ENCODE data around the gene ALKAL2. TPM values are rescaled to one million over a fixed set of nuclear protein-coding genes. Genes with fewer than 3 reads are reported as not detected.

The ALKAL2 gene
- total RNA-seq, 1 donor from 2014 or later, result 1.5 TPM

DNA sequence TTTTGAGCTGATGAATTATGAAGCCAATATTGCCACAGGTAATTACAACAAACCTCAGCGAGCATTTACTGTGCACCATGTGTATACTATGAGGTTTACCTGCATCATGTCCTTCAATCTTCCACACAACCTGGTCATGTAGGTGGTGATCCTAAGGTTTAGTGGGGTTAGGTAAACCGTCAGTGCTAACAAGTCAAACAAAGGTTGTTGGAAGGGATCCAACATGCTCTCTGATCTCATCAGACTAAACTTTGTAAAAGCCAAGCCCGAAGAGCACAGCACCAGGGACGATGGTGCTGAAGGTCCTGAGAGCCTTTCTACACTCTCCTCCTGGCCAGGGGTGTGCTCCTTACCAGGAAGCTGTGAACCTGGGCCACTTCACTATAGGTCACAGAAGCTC lies 53.5 kb downstream of the ALKAL2 start:
- Mint-ChIP-seq H3K27ac (ENCODE audit: unreplicated experiment) (no peak overlapping the region), H3K36me3 (ENCODE audit: low read depth, unreplicated experiment) (no peaks in the 10 kb centered on the region), H3K27me3 (ENCODE audit: low read depth, unreplicated experiment) (no peaks in the 10 kb centered on the region), H3K9me3 (ENCODE audit: unreplicated experiment) (peaks cover 2% of the 10 kb centered on the region), H3K4me1 (ENCODE audit: low read depth, unreplicated experiment) (peaks cover 11% of the 10 kb centered on the region), H3K4me3 (ENCODE audit: unreplicated experiment) (no peak overlapping the region)
- no peaks in the 10 kb centered on the region for H3K79me2 ChIP-seq (ENCODE audit: insufficient read depth, low read length)
- no peaks in the 10 kb centered on the region for H3K4me1 ChIP-seq (ENCODE audit: insufficient read depth, low read length)
- no peak overlapping the region for H3K27ac ChIP-seq (ENCODE audit: low read depth, low read length)
- H2AFZ ChIP-seq (ENCODE audit: low read depth, low read length), result no peak overlapping the region
- H3K36me3 ChIP-seq (ENCODE audit: insufficient read depth, low read length), result no peaks in the 10 kb centered on the region
- H4K20me1 ChIP-seq (ENCODE audit: insufficient read depth, low read length), result no peaks in the 10 kb centered on the region
- no peaks in the 10 kb centered on the region for H3K27me3 ChIP-seq (ENCODE audit: insufficient read depth, low read length)
- no peak overlapping the region for H3K4me3 ChIP-seq (ENCODE audit: insufficient read depth, low read depth, low read length)
- FAIRE-seq (no peak), DNase-seq (ENCODE audit: low read depth) (no peak)
- TF ChIP-seq EZH2 (IDR thresholded peaks at IDR 0.05; ENCODE audit: insufficient read depth, low read length), result no peak
- TF ChIP-seq, protein P1, sequence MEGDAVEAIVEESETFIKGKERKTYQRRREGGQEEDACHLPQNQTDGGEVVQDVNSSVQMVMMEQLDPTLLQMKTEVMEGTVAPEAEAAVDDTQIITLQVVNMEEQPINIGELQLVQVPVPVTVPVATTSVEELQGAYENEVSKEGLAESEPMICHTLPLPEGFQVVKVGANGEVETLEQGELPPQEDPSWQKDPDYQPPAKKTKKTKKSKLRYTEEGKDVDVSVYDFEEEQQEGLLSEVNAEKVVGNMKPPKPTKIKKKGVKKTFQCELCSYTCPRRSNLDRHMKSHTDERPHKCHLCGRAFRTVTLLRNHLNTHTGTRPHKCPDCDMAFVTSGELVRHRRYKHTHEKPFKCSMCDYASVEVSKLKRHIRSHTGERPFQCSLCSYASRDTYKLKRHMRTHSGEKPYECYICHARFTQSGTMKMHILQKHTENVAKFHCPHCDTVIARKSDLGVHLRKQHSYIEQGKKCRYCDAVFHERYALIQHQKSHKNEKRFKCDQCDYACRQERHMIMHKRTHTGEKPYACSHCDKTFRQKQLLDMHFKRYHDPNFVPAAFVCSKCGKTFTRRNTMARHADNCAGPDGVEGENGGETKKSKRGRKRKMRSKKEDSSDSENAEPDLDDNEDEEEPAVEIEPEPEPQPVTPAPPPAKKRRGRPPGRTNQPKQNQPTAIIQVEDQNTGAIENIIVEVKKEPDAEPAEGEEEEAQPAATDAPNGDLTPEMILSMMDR (IDR thresholded peaks at IDR 0.05; ENCODE audit: insufficient read depth, low read depth, low read length), result no peak
- H3K9me3 ChIP-seq (ENCODE audit: insufficient read depth, low read depth, low read length), result no peaks in the 10 kb centered on the region
- no peak overlapping the region for H3K4me2 ChIP-seq (ENCODE audit: low read length)
- no peak overlapping the region for H3K9ac ChIP-seq (ENCODE audit: low read length)

DNA sequence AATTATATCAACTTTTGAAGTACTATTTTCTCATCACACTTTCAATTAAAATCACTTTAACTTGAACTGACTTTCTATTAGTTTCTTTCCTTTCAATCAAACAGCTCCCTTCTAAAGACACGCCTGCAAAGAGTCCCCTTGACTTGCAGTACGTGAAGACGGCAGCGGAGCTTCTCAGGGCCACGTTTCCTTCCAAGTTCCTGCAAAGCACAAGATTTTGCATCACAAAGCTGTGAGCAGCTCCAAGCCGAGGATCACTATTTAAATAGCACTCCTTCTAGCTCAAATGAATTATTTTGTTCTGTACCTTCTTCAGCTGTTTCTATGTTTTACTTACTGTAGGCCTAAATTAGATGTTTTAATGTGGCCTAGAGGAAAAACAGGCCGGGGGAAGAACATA lies 54.9 kb downstream of the ALKAL2 start:
- Histone ChIP-seq H3K4me1 (ENCODE audit: insufficient read depth, low read length) (no peaks in the 10 kb centered on the region), H3K9ac (ENCODE audit: low read length) (no peak overlapping the region), H3K9me3 (ENCODE audit: insufficient read depth, low read depth, low read length) (no peaks in the 10 kb centered on the region), H3K36me3 (ENCODE audit: insufficient read depth, low read length) (no peaks in the 10 kb centered on the region), H3K27ac (ENCODE audit: low read depth, low read length) (no peak overlapping the region), H2AFZ (ENCODE audit: low read depth, low read length) (no peak overlapping the region), H3K79me2 (ENCODE audit: insufficient read depth, low read length) (no peaks in the 10 kb centered on the region), H3K4me2 (ENCODE audit: low read length) (no peak overlapping the region), H3K4me3 (ENCODE audit: insufficient read depth, low read depth, low read length) (no peak overlapping the region), H4K20me1 (ENCODE audit: insufficient read depth, low read length) (no peaks in the 10 kb centered on the region), H3K27me3 (ENCODE audit: insufficient read depth, low read length) (no peaks in the 10 kb centered on the region)
- no peak overlapping the region for H3K27ac Mint-ChIP-seq (ENCODE audit: unreplicated experiment)
- peaks cover 4% of the 10 kb centered on the region for H3K4me1 Mint-ChIP-seq (ENCODE audit: low read depth, unreplicated experiment)
- TF ChIP-seq, protein P1 (IDR thresholded peaks at IDR 0.05; ENCODE audit: insufficient read depth, low read depth, low read length), result no peak
- no peak for TF ChIP-seq EZH2 (IDR thresholded peaks at IDR 0.05; ENCODE audit: insufficient read depth, low read length)
- DNase-seq (ENCODE audit: low read depth), result no peak
- peaks cover 2% of the 10 kb centered on the region for H3K9me3 Mint-ChIP-seq (ENCODE audit: unreplicated experiment)
- FAIRE-seq, result no peak
- no peak overlapping the region for H3K4me3 Mint-ChIP-seq (ENCODE audit: unreplicated experiment)
- no peaks in the 10 kb centered on the region for H3K27me3 Mint-ChIP-seq (ENCODE audit: low read depth, unreplicated experiment)
- H3K36me3 Mint-ChIP-seq (ENCODE audit: low read depth, unreplicated experiment), result no peaks in the 10 kb centered on the region

DNA sequence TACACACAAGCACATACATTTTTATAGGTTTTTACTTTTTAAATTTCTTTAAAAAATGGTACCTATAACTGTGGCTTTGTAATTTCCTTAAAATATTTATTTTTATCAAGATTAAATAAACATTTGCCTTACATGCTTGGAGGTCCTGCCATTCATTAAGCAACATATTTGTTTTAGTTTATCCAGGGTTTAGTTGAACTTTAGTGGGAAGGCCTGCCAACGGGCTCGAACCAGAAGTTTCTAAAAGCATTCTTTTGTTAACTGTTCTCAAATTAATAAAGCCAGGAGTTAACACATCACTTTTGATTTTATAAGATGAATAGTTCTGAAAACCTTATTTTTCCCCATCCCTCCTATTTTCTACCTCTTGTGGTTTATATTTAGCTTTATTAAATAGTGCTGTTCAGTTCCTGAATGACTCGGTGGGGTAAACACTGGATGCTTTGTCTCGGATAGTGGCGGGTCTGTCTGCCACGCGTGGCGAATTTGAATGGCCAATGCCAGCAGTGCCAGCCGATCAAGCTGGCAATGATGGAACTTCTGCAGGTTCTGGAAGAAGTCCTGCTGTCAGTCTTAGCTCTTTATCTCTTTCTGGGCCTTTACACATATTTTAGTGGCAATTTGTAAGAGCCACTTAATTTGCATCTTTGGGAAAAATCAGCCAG lies 56.2 kb downstream of the ALKAL2 start:
- H3K27ac Mint-ChIP-seq (ENCODE audit: unreplicated experiment), result no peak overlapping the region
- no peaks in the 10 kb centered on the region for H3K36me3 ChIP-seq (ENCODE audit: insufficient read depth, low read length)

More for the DNA sequence above, 56.2 kb downstream of the ALKAL2 start:
- H3K27me3 Mint-ChIP-seq (ENCODE audit: low read depth, unreplicated experiment), result no peaks in the 10 kb centered on the region
- Histone ChIP-seq H3K9me3 (ENCODE audit: insufficient read depth, low read depth, low read length) (no peaks in the 10 kb centered on the region), H2AFZ (ENCODE audit: low read depth, low read length) (no peak overlapping the region), H3K79me2 (ENCODE audit: insufficient read depth, low read length) (no peaks in the 10 kb centered on the region), H4K20me1 (ENCODE audit: insufficient read depth, low read length) (no peaks in the 10 kb centered on the region), H3K4me1 (ENCODE audit: insufficient read depth, low read length) (no peaks in the 10 kb centered on the region), H3K9ac (ENCODE audit: low read length) (no peak overlapping the region), H3K4me3 (ENCODE audit: insufficient read depth, low read depth, low read length) (no peak overlapping the region), H3K27me3 (ENCODE audit: insufficient read depth, low read length) (no peaks in the 10 kb centered on the region), H3K27ac (ENCODE audit: low read depth, low read length) (no peak overlapping the region), H3K4me2 (ENCODE audit: low read length) (no peak overlapping the region)
- FAIRE-seq (no peak), DNase-seq (ENCODE audit: low read depth) (no peak)
- H3K9me3 Mint-ChIP-seq (ENCODE audit: unreplicated experiment), result peaks cover 2% of the 10 kb centered on the region
- H3K4me3 Mint-ChIP-seq (ENCODE audit: unreplicated experiment), result no peak overlapping the region
- TF ChIP-seq EZH2 (IDR thresholded peaks at IDR 0.05; ENCODE audit: insufficient read depth, low read length), result no peak
- TF ChIP-seq, protein P1 (IDR thresholded peaks at IDR 0.05; ENCODE audit: insufficient read depth, low read depth, low read length), result no peak
- no peaks in the 10 kb centered on the region for H3K36me3 Mint-ChIP-seq (ENCODE audit: low read depth, unreplicated experiment)
- H3K4me1 Mint-ChIP-seq (ENCODE audit: low read depth, unreplicated experiment), result no peaks in the 10 kb centered on the region

All from astrocyte (in vitro differentiated cells and primary cell).